SIG-M5 treated with dmso at 0.1 percent for 504 hours (cell line): ENCODE data around the gene LMO1.

ENCODE experiments used
- DNase-seq: peaks from one replicate; lab custom pipeline; 2025; ENCODE audit not compliant: unreplicated experiment; lab: John Stamatoyannopoulos, UW

The LMO1 gene

GRCh38 chr11:8229299-8230177 lies 34.1 kb downstream of the LMO1 start:
- no peak for DNase-seq

- DNase-seq, result no peak
These were observed 35.4 kb downstream of the LMO1 start for GRCh38 chr11:8228231-8228630.

GRCh38 chr11:8227156-8228152 lies 36.2 kb downstream of the LMO1 start:
- DNase-seq, result no peak

- DNase-seq, result peak; percentile 21
These were observed 38.1 kb downstream of the LMO1 start for GRCh38 chr11:8225589-8226036.

GRCh38 chr11:8224711-8225110 lies 39.0 kb downstream of the LMO1 start:
- DNase-seq, result no peak

- no peak for DNase-seq
These were observed 39.5 kb downstream of the LMO1 start for GRCh38 chr11:8224161-8224591.

GRCh38 chr11:8223513-8223900 lies 40.2 kb downstream of the LMO1 start:
- no peak for DNase-seq

- no peak for DNase-seq
These were observed 40.7 kb downstream of the LMO1 start for GRCh38 chr11:8222820-8223512.

- no peak for DNase-seq
These were observed 41.7 kb downstream of the LMO1 start for GRCh38 chr11:8221917-8222495.

GRCh38 chr11:8221046-8221723 lies 42.5 kb downstream of the LMO1 start:
- DNase-seq, result no peak

GRCh38 chr11:8220261-8221045 lies 43.2 kb downstream of the LMO1 start:
- DNase-seq, result no peak

- peak; percentile 13 for DNase-seq
These were observed 44.2 kb downstream of the LMO1 start for GRCh38 chr11:8219257-8220021.

- no peak for DNase-seq
These were observed 44.8 kb downstream of the LMO1 start for GRCh38 chr11:8218840-8219239.

- no peak for DNase-seq
These were observed 45.3 kb downstream of the LMO1 start for GRCh38 chr11:8218409-8218808.

- DNase-seq, result no peak
These were observed 45.8 kb downstream of the LMO1 start for GRCh38 chr11:8217926-8218325.

- no peak for DNase-seq
These were observed 46.5 kb downstream of the LMO1 start for GRCh38 chr11:8217136-8217535.

- no peak for DNase-seq
These were observed 50.3 kb downstream of the LMO1 start for GRCh38 chr11:8213376-8213775.

GRCh38 chr11:8209208-8209807 lies 54.4 kb downstream of the LMO1 start:
- DNase-seq, result no peak
